ENCODE measurements around the gene BEST1.

The BEST1 gene

DNA sequence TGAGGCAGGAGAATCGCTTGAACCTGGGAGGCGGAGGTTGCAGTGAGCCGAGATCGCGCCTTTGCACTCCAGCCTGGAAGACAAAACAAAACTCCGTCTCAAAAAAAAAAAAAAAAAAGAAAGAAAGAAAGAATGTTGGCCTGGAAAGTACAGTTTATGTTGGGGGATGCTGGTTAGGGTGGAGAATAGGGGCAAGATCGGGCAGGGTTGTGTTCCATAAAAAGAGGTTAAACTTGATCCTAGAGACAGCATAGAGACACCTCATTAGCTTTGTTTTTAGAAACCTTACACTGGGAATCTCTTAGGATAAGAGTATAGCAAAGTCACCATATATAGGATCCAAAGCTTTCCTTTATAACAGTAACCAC, 19.2 kb downstream of the BEST1 start:
- no peak for FAIRE-seq
- TF ChIP-seq POLR2AphosphoS5 (IDR thresholded peaks at IDR 0.05; ENCODE audit: low read depth, low read length) (no peak), TAF1 (IDR thresholded peaks at IDR 0.05; ENCODE audit: borderline replicate concordance, low read depth, low read length) (no peak), POLR2A (IDR thresholded peaks at IDR 0.05; ENCODE audit: low read depth, low read length) (no peak)
- DNase-seq (ENCODE audit: insufficient read length) = no peak

DNA sequence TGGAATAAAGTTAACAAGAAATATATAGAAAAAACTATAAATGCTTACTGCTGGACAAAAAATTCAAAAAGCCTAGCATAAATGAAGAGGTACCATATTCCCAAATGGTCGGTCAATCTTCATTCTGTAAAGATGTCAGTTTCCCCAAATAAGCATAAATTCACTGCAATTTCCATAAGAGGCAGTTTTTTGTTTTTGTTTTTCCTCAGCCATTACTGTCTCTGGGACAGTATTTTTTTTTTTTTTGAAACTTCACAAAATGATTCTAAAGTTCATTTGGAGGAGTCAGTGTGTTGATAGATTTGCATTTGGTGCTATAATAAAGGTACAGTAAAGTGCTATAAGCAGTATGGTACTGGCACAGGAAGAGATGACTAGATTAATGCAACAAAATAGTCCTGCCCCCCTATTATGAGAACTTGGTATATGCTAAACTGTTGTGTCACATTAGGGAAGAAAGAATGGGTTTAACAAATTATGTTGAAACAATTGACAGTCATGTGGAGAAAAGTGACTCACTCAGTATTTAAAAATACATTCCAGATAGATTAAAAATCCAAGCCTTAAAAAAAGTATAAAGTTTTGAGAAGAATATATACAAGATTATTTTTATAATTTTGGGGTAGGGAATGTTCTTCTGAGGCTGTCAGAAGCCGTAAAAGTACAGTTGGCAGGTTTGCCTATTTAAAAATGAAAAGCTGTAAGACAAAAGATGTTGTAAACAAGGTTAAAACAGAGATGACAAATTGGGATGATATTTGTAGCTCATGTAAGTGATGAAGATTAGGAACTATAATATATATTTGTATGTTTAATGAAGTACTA, 19.9 kb downstream of the BEST1 start:
- DNase-seq (ENCODE audit: insufficient read length) (no peak), FAIRE-seq (no peak)
- TF ChIP-seq POLR2AphosphoS5 (IDR thresholded peaks at IDR 0.05; ENCODE audit: low read depth, low read length) (no peak), POLR2A (IDR thresholded peaks at IDR 0.05; ENCODE audit: low read depth, low read length) (no peak), TAF1 (IDR thresholded peaks at IDR 0.05; ENCODE audit: borderline replicate concordance, low read depth, low read length) (no peak)

DNA sequence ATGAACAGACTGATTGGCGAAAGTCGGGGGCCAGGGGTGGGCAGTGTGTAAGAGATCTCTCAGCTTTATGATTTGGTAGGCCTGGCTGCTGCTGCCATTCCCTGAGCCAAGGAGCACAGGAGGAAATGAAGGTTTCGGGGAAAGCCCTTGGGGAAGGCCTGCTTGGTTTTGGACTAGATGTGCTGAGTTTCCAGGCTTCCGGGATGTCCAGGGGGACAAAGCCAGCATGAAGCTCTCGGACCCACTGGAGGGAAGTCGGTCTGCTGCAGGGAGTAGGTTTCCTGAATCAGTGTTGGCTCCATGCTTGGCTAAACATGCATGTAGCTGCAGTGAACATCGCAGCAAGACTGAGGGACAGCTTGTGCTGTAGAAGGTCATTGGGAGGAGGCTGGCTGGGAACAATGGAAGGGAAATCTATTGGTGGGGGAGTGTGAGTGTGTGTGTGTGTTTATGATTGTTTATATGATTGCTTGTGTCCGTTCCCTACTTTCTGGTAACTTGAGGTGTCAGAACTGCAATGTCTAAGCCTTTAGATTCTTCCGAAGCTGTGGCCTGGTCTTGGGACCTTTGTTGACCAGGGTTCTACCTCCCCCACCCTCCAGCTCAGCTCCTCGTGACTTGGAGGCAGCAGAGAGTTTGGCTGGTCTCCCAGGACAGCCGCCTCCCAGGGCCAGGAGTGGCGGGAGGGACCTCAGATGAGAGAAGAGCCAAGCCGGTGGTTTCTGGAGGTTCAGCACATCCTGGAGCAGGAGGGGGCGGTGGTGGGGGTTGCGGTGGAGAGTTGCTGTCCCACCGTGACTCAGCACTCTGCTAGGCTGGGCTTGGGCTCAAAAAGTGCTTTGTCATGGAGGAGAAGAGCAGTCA, 21.3 kb downstream of the BEST1 start:
- peak; percentile 83 for FAIRE-seq
- DNase-seq (ENCODE audit: insufficient read length) = no peak
- peak; percentile 13; the same call in 1 of the 2 replicates for TF ChIP-seq TAF1 (IDR thresholded peaks at IDR 0.05; ENCODE audit: borderline replicate concordance, low read depth, low read length)
- no peak for TF ChIP-seq POLR2A (IDR thresholded peaks at IDR 0.05; ENCODE audit: low read depth, low read length)
- 0 out of 2 replicates have a peak, but pooled peaks have one; percentile 38 for TF ChIP-seq POLR2AphosphoS5 (IDR thresholded peaks at IDR 0.05; ENCODE audit: low read depth, low read length)

DNA sequence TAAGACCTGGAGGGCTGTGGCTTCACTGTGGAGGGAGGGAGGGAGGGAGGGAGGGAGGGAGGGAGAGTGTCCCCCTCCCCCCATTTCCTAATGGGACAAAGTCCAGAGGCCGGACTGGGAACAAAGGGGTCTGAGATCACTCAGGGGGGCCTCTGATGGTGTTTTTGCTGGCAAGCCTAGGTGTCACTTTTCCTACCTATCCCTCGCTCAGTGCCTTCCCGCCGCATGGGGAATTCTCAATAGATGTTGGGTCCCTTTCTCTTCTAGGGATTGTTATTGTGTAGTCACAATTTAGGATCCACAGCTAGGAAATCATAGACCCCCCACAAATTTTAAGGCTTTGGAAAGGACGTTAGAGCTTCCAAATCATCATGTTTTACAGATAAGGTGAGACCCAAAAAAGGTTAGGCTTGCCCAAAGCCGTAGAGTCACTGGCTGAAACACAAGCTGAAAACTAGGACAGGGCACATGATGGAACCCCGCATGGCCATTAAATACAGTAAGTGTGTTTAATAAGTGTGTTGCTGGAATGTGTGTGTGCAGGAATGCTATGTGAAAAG, 22.0 kb downstream of the BEST1 start:
- TF ChIP-seq TAF1 (IDR thresholded peaks at IDR 0.05; ENCODE audit: borderline replicate concordance, low read depth, low read length) = no peak
- no peak for TF ChIP-seq POLR2AphosphoS5 (IDR thresholded peaks at IDR 0.05; ENCODE audit: low read depth, low read length)
- no peak for TF ChIP-seq POLR2A (IDR thresholded peaks at IDR 0.05; ENCODE audit: low read depth, low read length)
- DNase-seq (ENCODE audit: insufficient read length) = no peak
- no peak for FAIRE-seq

DNA sequence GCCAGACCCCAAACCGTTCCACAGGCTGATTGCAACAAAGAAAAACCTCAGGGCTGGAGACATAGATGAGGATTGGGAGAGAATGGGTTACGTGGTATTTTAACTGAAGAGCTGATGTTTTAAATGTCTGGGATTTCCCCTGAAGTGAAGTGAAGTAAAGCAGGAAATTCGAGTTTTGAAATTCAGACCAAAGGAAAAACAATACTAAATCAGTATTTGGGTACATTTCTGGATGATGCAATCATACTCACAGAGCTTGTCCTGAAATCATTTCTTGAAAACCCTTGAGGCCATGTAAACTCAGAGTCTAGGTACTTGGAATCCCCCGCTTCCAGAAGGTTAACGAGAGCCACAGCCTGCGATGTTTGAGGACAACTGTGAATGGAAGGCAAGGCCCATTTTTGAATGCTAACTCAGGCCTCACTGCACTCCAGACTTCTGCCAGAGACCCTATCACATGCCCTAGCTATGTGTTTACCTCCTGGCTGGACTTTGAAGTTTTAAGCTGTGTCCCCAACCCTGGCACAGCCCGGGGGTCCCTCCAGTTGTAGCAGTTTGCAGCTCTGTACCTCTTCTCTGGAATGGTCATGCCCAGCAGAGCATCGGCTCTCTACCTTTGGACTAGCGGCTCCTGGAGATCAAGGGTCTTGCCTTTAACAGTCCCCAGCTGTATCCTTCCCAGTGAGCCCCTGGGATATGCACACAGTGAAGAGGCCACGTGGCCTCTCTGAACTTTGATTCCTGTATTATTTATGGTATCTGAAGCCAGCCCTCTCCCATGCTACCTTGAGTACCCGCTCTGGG, 22.7 kb downstream of the BEST1 start:
- DNase-seq (ENCODE audit: insufficient read length) (no peak), FAIRE-seq (no peak)
- TF ChIP-seq TAF1 (IDR thresholded peaks at IDR 0.05; ENCODE audit: borderline replicate concordance, low read depth, low read length) (no peak), POLR2A (IDR thresholded peaks at IDR 0.05; ENCODE audit: low read depth, low read length) (no peak; the same call in 1 of the 2 replicates), POLR2AphosphoS5 (IDR thresholded peaks at IDR 0.05; ENCODE audit: low read depth, low read length) (no peak)

DNA sequence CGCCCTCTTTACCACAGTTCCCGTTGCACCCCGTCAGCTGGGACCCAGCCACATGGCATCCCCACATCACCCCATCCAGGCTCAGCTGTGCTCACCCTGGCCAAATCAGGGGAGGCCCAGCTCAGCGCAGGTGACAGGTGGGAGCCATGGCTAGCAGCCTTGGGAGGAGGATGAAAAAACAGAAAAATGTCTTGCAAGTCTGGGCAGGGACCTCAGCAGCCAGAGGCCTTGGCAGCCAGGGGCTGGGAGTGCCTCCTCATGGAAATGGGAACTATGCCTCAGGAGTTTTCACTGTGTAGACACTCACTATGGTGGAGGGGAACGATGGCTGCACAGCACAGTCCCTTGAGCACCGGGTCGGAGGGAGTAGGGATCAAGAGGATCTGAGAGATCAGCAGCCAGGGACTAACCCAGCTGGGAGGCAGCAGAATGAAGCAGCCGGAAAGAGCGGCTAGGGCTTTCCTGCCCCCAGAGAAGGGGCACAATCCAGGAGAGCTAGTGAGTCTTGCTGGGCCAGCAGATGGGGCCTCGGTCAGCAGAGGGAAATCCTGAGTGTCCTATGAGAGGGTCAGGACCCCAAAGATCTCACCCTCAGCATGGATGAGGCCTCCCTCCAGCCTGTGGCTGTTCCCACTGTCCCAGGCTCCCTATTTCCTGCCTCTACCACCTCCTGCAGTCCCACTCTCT, 23.5 kb downstream of the BEST1 start:
- FAIRE-seq (no peak), DNase-seq (ENCODE audit: insufficient read length) (no peak)
- TF ChIP-seq POLR2AphosphoS5 (IDR thresholded peaks at IDR 0.05; ENCODE audit: low read depth, low read length) (no peak), POLR2A (IDR thresholded peaks at IDR 0.05; ENCODE audit: low read depth, low read length) (no peak), TAF1 (IDR thresholded peaks at IDR 0.05; ENCODE audit: borderline replicate concordance, low read depth, low read length) (no peak)

DNA sequence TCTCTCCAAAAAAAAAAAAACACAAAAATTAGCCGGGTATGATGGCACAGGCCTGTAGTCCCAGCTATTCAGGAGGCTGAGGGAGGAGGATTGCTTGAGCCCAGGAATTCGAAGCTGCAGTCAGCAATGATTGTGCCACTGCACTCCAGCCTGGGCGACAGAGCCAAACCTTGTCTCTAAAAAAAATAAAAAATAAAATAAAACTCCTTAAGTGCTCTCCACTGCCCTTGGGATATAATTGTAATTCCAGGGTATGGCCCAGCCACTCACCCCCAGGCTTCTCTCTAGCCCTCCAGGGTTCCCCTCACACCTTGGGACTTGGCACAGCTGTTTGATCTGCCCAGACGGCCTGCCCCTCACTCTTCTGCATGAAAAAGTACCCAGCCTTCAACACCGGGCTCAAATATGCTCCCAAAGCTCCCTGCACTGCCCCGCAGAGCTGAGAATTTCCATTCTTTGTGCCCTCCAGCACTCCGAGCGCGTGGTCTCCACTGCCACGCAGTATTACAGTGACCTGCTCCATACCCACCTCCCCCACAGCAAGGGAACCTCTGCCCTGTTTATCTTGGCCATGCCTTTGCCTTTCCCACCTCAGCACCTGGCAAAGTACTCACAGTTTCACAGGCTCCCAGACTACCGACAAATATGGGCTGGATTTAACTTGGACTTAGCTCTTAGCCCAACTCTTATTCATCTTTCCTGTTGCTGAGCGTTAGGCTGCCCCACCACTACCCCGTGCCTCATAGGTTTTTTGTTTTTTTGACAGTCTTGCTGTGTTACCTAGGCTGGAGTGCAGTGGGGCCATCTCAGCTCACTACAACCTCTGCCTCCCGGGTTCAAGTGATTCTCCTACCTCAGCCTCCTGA, 24.8 kb downstream of the BEST1 start:
- no peak for TF ChIP-seq POLR2A (IDR thresholded peaks at IDR 0.05; ENCODE audit: low read depth, low read length)
- no peak for TF ChIP-seq TAF1 (IDR thresholded peaks at IDR 0.05; ENCODE audit: borderline replicate concordance, low read depth, low read length)
- no peak for TF ChIP-seq POLR2AphosphoS5 (IDR thresholded peaks at IDR 0.05; ENCODE audit: low read depth, low read length)
- no peak for FAIRE-seq
- no peak for DNase-seq (ENCODE audit: insufficient read length)

DNA sequence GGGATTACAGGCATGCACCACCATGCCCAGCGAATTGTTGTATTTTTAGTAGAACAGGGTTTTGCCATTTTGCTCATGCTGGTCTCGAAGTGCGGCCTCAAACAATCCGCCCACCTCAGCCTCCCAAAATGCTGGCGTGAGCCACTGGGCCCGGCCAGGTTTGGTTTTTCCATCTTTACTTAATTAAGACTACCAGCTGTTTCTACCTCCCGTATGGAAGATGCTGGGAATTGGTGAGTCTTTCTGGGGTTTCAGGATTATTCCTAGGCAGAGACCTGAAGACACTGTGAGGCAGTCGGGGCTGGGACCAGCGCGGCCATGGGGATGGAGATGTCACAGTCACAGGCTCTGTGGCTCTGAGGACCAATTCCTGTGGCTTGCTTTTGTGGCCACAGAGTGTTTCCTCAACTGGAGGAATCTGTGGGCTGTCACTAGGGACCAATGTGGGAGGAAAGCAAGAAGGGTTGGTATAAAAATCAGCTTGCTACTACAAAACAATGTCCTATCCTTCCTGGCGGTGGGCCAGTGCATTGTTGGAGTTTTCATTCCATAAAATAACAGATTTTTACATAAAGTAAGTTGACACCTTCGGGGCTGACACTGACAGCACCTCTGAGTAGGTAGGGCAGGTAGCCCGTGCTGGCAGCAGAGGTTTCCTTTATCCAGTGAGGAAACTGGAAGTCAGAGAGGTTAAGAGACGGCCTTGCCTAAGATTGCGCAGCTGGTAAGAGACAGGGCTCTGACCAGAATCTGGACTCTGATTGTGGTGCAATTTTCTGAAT, 25.7 kb downstream of the BEST1 start:
- FAIRE-seq = no peak
- no peak for DNase-seq (ENCODE audit: insufficient read length)
- TF ChIP-seq POLR2AphosphoS5 (IDR thresholded peaks at IDR 0.05; ENCODE audit: low read depth, low read length) (no peak), TAF1 (IDR thresholded peaks at IDR 0.05; ENCODE audit: borderline replicate concordance, low read depth, low read length) (no peak), POLR2A (IDR thresholded peaks at IDR 0.05; ENCODE audit: low read depth, low read length) (no peak)

DNA sequence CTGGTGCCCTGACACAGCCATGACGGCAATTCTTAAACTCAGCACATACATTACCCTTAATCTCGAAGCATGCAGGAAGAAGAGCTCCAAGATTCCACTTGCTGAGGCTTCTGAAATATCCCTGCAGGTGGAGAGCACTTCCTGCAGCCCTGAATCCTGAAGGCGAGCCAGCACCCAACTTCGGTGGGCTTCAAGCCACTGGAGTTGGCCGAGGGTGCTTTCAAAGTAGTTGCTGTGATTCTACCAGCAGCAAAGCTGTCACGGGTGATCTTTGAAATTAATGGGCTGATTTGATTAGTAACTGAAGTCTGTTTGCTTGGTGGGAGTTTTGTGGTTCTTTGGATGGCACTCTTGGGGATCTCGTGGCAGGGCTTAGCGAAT, 26.3 kb downstream of the BEST1 start:
- DNase-seq (ENCODE audit: insufficient read length) = no peak
- TF ChIP-seq POLR2AphosphoS5 (IDR thresholded peaks at IDR 0.05; ENCODE audit: low read depth, low read length) = no peak
- TF ChIP-seq TAF1 (IDR thresholded peaks at IDR 0.05; ENCODE audit: borderline replicate concordance, low read depth, low read length) = no peak
- TF ChIP-seq POLR2A (IDR thresholded peaks at IDR 0.05; ENCODE audit: low read depth, low read length) = no peak
- no peak for FAIRE-seq

Data from GM12892 (cell line).